ENCODE measurements around the gene CANT1.

GRCh38 chr17:79031996-79032875 lies 22.7 kb upstream of the CANT1 start:
- no peak for TF ChIP-seq EP300 (IDR thresholded peaks at IDR 0.05)
- TF ChIP-seq, protein P1, sequence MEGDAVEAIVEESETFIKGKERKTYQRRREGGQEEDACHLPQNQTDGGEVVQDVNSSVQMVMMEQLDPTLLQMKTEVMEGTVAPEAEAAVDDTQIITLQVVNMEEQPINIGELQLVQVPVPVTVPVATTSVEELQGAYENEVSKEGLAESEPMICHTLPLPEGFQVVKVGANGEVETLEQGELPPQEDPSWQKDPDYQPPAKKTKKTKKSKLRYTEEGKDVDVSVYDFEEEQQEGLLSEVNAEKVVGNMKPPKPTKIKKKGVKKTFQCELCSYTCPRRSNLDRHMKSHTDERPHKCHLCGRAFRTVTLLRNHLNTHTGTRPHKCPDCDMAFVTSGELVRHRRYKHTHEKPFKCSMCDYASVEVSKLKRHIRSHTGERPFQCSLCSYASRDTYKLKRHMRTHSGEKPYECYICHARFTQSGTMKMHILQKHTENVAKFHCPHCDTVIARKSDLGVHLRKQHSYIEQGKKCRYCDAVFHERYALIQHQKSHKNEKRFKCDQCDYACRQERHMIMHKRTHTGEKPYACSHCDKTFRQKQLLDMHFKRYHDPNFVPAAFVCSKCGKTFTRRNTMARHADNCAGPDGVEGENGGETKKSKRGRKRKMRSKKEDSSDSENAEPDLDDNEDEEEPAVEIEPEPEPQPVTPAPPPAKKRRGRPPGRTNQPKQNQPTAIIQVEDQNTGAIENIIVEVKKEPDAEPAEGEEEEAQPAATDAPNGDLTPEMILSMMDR (IDR thresholded peaks at IDR 0.05): no peak
- TF ChIP-seq POLR2AphosphoS5 (IDR thresholded peaks at IDR 0.05): no peak

All from stomach (tissue), 4 donors.